Astrocyte of the spinal cord (primary cell): Measurements from ENCODE around the gene THSD7A.
"Not testable (repeated sequence)": the region's sequence is repeated elsewhere in the genome, so short reads cannot be mapped to it uniquely, and the experiment has no call there.

Experiments
- DNase-seq: peaks from one replicate; pipeline ENCODE4 v3.0.0; 2011; ENCODE audit warnings: low read depth, low spot score
- H3K4me3 ChIP-seq: 2 replicates; pipeline ENCODE4 v1.5.1; 2011; ENCODE audit warnings: low read depth, mild to moderate bottlenecking, low read length, moderate library complexity
- in situ Hi-C: cut with HindIII; loops from 2 replicates; pipeline ENCODE4 v1.10.0; 2017; ENCODE audit warnings: low sequenced_read_pairs
- TF ChIP-seq, protein P1 (sequence below): IDR thresholded peaks from 2 replicates; pipeline ENCODE4 v1.5.1; 2012; ENCODE audit warnings: low read depth, mild to moderate bottlenecking, low read length, inconsistent platforms

Gene THSD7A

DNA sequence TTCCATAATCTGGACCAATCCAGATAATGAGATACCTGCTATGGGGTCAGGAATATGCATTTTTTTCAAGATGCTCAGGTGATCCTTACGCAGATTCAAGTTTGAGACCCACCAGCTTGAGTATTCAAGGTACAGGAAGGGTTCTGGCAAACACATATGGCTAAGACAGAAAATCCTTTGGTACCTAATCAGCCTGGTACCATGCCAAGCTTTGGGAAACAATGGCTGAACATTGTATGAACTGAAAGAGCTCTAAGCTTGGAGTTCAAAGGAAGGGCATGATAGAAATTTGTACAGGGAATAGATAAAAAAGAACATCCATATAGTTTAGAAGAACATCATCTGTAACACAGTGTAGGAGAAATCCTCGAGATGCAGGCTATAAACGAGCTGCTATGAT, 382.7 kb downstream of the THSD7A start:
- no peak overlapping the region for H3K4me3 ChIP-seq
- in situ Hi-C loops, result no loop called here
- DNase-seq, result no peak
- TF ChIP-seq, protein P1, sequence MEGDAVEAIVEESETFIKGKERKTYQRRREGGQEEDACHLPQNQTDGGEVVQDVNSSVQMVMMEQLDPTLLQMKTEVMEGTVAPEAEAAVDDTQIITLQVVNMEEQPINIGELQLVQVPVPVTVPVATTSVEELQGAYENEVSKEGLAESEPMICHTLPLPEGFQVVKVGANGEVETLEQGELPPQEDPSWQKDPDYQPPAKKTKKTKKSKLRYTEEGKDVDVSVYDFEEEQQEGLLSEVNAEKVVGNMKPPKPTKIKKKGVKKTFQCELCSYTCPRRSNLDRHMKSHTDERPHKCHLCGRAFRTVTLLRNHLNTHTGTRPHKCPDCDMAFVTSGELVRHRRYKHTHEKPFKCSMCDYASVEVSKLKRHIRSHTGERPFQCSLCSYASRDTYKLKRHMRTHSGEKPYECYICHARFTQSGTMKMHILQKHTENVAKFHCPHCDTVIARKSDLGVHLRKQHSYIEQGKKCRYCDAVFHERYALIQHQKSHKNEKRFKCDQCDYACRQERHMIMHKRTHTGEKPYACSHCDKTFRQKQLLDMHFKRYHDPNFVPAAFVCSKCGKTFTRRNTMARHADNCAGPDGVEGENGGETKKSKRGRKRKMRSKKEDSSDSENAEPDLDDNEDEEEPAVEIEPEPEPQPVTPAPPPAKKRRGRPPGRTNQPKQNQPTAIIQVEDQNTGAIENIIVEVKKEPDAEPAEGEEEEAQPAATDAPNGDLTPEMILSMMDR, result no peak

DNA sequence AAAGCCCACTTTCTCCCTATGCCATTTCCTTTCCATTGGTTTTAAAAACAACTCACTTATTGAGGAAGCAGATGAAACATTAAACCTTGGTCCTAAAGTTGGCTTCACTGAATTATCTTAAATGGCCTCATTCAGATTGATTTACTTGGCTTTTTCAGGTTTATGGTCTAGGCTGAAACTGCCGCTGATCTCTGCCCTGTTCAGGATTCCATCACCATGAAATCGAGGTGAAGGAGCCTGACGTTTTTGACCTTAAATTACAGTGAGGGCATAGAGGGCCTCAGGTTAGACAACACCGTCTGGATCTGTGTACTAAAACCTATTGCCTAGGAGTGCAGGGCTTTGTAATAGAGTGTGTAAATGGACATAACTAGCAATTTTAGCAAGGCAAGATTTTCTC, 383.7 kb downstream of the THSD7A start:
- TF ChIP-seq, protein P1, result no peak
- in situ Hi-C loops, result no loop called here
- DNase-seq, result no peak
- no peak overlapping the region for H3K4me3 ChIP-seq

DNA sequence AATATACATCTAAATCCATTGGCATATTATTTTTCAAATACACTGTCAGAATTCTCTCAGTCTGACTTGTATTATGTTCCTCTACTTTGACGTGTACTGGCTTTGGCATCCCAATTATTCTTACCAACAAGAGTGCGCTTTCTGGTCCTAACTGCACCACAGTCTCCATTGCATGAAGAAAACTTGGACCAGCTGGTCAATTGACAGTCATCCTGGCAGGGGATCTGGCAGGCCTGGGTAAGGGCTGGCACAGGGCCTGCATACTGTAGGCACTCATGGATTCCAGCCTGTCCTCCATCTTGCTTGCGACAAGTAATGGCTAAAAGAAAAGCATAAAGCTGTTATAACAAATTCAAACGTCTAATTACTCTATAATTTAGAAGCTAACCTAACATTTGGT, 384.9 kb downstream of the THSD7A start:
- H3K4me3 ChIP-seq, result no peak overlapping the region
- DNase-seq, result no peak
- in situ Hi-C loops, result no loop called here
- TF ChIP-seq, protein P1, result no peak

GRCh38 chr7:11443934-11444333, 388.1 kb downstream of the THSD7A start:
- in situ Hi-C loops, DNase-seq, H3K4me3 ChIP-seq: not testable (repeated sequence)

GRCh38 chr7:11437994-11438393, 394.0 kb downstream of the THSD7A start:
- TF ChIP-seq, protein P1, result no peak
- H3K4me3 ChIP-seq, result no peak overlapping the region
- in situ Hi-C loops, result no loop called here
- DNase-seq, result peak; percentile 41

GRCh38 chr7:11436773-11437524, 395.0 kb downstream of the THSD7A start:
- DNase-seq, result no peak
- in situ Hi-C loops, result no loop called here
- TF ChIP-seq, protein P1, result no peak
- no peak overlapping the region for H3K4me3 ChIP-seq

DNA sequence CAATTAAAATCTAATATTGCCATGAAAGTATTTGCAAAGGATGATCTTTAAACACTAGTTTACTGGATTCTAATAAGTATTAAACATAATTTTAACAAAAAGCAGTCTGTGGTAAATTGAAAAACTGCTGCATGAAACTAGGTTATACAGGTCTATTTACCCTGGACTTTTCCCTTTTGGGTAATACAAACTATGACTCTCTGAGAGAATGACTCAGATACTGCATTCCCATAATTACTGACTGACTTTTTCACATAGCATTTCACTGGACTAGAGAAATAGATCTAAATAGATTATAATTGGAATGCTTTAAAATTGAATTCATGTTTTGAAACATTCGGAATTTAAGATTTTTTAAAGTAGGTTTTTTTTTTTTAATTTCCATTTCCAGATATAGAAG, 395.7 kb downstream of the THSD7A start:
- in situ Hi-C loops, result no loop called here
- TF ChIP-seq, protein P1, result no peak
- peak; percentile 36 for DNase-seq
- H3K4me3 ChIP-seq, result no peak overlapping the region
